ENCODE results near the gene UQCRQ. TPM values are rescaled to one million over a fixed set of nuclear protein-coding genes. Genes with fewer than 3 reads are reported as not detected.
"Not testable (repeated sequence)": the region's sequence is repeated elsewhere in the genome, so short reads cannot be mapped to it uniquely, and the experiment has no call there.

UQCRQ gene
- total RNA-seq, 3 donors from 2014 or later (not counting 1 experiment from before 2014, with no cell fraction given), result 114 to 116 (median 115) TPM

DNA sequence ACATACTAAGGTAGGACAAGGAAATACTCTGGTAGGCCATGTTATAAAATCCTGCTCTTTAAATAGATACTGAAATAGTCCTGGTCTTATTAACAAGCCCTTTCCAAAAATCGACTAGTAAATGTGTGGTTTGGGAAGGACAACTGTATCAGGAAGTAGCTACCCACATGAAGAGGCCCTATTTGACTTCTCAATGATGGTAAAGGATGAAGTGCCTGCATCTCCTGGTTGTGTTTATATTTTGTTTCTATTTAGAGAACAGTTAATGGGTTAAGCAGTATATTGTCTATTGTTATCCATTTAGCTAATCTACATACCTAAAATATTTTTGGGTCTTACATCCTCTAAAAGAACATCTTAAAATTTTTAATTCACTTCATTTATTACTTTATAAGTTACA lies 12.7 kb upstream of the UQCRQ start:
- no peak overlapping the region for H3K27ac ChIP-seq (ENCODE audit: low read length)
- Mint-ChIP-seq H3K27ac (no peak overlapping the region), H3K4me3 (no peak overlapping the region), H3K9me3 (no peaks in the 10 kb centered on the region), H3K4me1 (no peaks in the 10 kb centered on the region), H3K27me3 (ENCODE audit: low read depth in 2 of 2) (peaks cover under 1 to 11% of the 10 kb centered on the region in 2 donors), H3K36me3 (no peaks in the 10 kb centered on the region)
- intact Hi-C loops (cut with micrococcal nuclease), result no loop called here
- DNase-seq, result no peak
- TF ChIP-seq, protein P1, sequence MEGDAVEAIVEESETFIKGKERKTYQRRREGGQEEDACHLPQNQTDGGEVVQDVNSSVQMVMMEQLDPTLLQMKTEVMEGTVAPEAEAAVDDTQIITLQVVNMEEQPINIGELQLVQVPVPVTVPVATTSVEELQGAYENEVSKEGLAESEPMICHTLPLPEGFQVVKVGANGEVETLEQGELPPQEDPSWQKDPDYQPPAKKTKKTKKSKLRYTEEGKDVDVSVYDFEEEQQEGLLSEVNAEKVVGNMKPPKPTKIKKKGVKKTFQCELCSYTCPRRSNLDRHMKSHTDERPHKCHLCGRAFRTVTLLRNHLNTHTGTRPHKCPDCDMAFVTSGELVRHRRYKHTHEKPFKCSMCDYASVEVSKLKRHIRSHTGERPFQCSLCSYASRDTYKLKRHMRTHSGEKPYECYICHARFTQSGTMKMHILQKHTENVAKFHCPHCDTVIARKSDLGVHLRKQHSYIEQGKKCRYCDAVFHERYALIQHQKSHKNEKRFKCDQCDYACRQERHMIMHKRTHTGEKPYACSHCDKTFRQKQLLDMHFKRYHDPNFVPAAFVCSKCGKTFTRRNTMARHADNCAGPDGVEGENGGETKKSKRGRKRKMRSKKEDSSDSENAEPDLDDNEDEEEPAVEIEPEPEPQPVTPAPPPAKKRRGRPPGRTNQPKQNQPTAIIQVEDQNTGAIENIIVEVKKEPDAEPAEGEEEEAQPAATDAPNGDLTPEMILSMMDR (IDR thresholded peaks at IDR 0.05), result no peak
- no peak for ATAC-seq
- H3K4me1 ChIP-seq (ENCODE audit: control insufficient read depth, insufficient read depth, low read length), result no peaks in the 10 kb centered on the region
- H3K9me3 ChIP-seq (ENCODE audit: control insufficient read depth, insufficient read depth, low read length), result no peaks in the 10 kb centered on the region
- no peak overlapping the region for H3K4me3 ChIP-seq (ENCODE audit: low read length)
- H3K27me3 ChIP-seq (ENCODE audit: control insufficient read depth, insufficient read depth, low read length), result no peaks in the 10 kb centered on the region
- H3K36me3 ChIP-seq (ENCODE audit: control insufficient read depth, insufficient read depth, low read length), result no peaks in the 10 kb centered on the region
- 0% methylated on average over 1 of the region's 1 CpG for WGBS (ENCODE audit: insufficient coverage)

DNA sequence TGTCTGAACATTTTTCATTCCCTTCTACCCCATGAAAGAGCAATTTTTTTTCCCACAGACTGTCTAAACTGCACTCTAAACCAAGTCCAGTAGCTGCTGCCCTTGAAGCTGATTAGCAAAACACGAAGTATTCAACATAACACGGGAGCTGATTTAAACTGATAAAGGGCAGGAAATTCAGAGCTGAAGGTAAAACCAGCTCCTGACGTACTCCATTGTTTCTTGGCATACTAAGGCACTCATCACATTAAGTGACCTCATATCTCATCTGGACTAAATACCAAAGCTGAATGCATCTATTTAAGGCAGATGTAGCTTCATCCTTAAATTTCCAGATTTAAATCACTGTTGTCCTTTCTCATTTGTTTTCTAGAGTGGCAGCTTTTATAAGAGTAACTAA lies 12.1 kb upstream of the UQCRQ start:
- no peak overlapping the region for H3K4me3 ChIP-seq (ENCODE audit: low read length)
- no peaks in the 10 kb centered on the region for H3K36me3 ChIP-seq (ENCODE audit: control insufficient read depth, insufficient read depth, low read length)
- no peak for ATAC-seq
- Mint-ChIP-seq H3K4me1 (no peaks in the 10 kb centered on the region), H3K27me3 (ENCODE audit: low read depth in 2 of 2) (peaks cover 0 to 14% of the 10 kb centered on the region in 2 donors), H3K27ac (no peak overlapping the region), H3K36me3 (no peaks in the 10 kb centered on the region), H3K4me3 (no peak overlapping the region), H3K9me3 (no peaks in the 10 kb centered on the region)
- no peak overlapping the region for H3K27ac ChIP-seq (ENCODE audit: low read length)
- no peaks in the 10 kb centered on the region for H3K4me1 ChIP-seq (ENCODE audit: control insufficient read depth, insufficient read depth, low read length)
- no peaks in the 10 kb centered on the region for H3K27me3 ChIP-seq (ENCODE audit: control insufficient read depth, insufficient read depth, low read length)
- no peaks in the 10 kb centered on the region for H3K9me3 ChIP-seq (ENCODE audit: control insufficient read depth, insufficient read depth, low read length)
- no peak for DNase-seq
- TF ChIP-seq, protein P1 (IDR thresholded peaks at IDR 0.05), result no peak
- 65% methylated on average over 3 of the region's 3 CpGs for WGBS (ENCODE audit: insufficient coverage)
- intact Hi-C loops (cut with micrococcal nuclease), result no loop called here

DNA sequence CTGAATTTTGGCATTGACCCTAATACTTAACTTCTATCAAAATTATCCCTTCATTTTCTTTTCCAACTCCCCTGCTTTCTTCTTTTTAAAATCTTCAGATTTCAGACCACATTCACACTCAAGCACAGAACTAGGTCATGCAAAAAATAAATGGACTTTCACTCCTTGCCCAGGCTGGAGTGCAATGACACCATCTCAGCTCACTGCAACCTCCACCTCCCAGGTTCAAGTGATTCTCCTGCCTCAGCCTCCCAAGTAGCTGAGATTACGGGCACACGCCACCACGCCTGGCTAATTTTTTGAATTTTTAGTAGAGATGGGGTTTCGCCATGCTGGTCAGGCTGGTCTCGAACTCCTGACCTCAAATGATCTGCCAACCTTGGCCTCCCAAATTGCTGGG lies 11.4 kb upstream of the UQCRQ start:
- intact Hi-C loops (cut with micrococcal nuclease), result not testable (repeated sequence)

DNA sequence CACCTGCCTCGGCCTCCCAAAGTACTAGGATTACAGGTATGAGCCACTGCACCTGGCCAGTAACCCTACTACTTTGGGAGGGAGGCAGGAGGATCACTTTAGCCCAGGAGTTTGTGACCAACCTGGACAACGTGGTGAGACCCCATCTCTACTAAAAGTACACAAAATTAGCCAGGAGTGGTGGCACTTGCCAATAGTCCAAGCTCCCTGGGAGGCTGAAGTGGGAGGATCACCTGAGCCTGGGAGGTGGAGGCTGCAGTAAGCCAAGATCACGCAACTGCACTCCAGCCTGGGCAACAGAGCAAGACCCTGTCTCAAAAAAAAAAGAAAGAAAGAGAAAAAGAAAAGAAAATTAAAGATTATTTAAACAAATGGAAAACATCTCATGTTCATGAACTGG lies 10.4 kb upstream of the UQCRQ start:
- intact Hi-C loops (cut with micrococcal nuclease), result no loop called here
- Mint-ChIP-seq H3K9me3 (no peaks in the 10 kb centered on the region), H3K4me1 (no peaks in the 10 kb centered on the region), H3K27ac (no peak overlapping the region), H3K4me3 (no peak overlapping the region), H3K27me3 (ENCODE audit: low read depth in 2 of 2) (peaks cover under 1 to 12% of the 10 kb centered on the region in 2 donors), H3K36me3 (no peaks in the 10 kb centered on the region)
- Histone ChIP-seq H3K36me3 (ENCODE audit: control insufficient read depth, insufficient read depth, low read length) (no peaks in the 10 kb centered on the region), H3K27me3 (ENCODE audit: control insufficient read depth, insufficient read depth, low read length) (no peaks in the 10 kb centered on the region), H3K4me3 (ENCODE audit: low read length) (no peak overlapping the region), H3K4me1 (ENCODE audit: control insufficient read depth, insufficient read depth, low read length) (no peaks in the 10 kb centered on the region), H3K9me3 (ENCODE audit: control insufficient read depth, insufficient read depth, low read length) (no peaks in the 10 kb centered on the region), H3K27ac (ENCODE audit: low read length) (no peak overlapping the region)
- TF ChIP-seq, protein P1 (IDR thresholded peaks at IDR 0.05), result no peak
- ATAC-seq, result no peak
- 91% methylated on average over 3 of the region's 3 CpGs for WGBS (ENCODE audit: insufficient coverage)
- DNase-seq, result no peak

More for the DNA sequence above, 11.4 kb upstream of the UQCRQ start:
- not testable (repeated sequence) for H3K27me3 ChIP-seq (ENCODE audit: control insufficient read depth, insufficient read depth, low read length); H3K27ac Mint-ChIP-seq; H3K9me3 Mint-ChIP-seq; DNase-seq; H3K4me3 Mint-ChIP-seq; H3K4me3 ChIP-seq (ENCODE audit: low read length); H3K36me3 Mint-ChIP-seq; H3K4me1 Mint-ChIP-seq; H3K4me1 ChIP-seq (ENCODE audit: control insufficient read depth, insufficient read depth, low read length); H3K27ac ChIP-seq (ENCODE audit: low read length); H3K36me3 ChIP-seq (ENCODE audit: control insufficient read depth, insufficient read depth, low read length); H3K9me3 ChIP-seq (ENCODE audit: control insufficient read depth, insufficient read depth, low read length); ATAC-seq
- H3K27me3 Mint-ChIP-seq (ENCODE audit: low read depth in 2 of 2), result peaks cover 0 to 11% of the 10 kb centered on the region in 2 donors
- 99% methylated on average over 5 of the region's 5 CpGs for WGBS (ENCODE audit: insufficient coverage)
